Activated naive CD8-positive, alpha-beta T cell (primary cell): ENCODE measurements around the gene CDC42BPG.
"Not testable (repeated sequence)": the region's sequence is repeated elsewhere in the genome, so short reads cannot be mapped to it uniquely, and the experiment has no call there.

Source experiments
- H3K27ac Mint-ChIP-seq: one replicate; pipeline ENCODE4 v1.8.0; 2021; ENCODE audit warnings: mixed read lengths
- H3K27me3 Mint-ChIP-seq: one replicate; pipeline ENCODE4 v1.8.0; 2021; ENCODE audit warnings: mixed read lengths
- H3K36me3 Mint-ChIP-seq: one replicate; pipeline ENCODE4 v1.8.0; 2021; ENCODE audit warnings: mixed read lengths
- H3K4me1 Mint-ChIP-seq: one replicate; pipeline ENCODE4 v1.8.0; 2021; ENCODE audit warnings: low read depth, mixed read lengths
- H3K4me3 Mint-ChIP-seq: one replicate; pipeline ENCODE4 v1.8.0; 2021; ENCODE audit warnings: mild to moderate bottlenecking, mixed read lengths
- H3K9me3 Mint-ChIP-seq: one replicate; pipeline ENCODE4 v1.8.0; 2021; ENCODE audit warnings: low read depth, mixed read lengths

Gene CDC42BPG

DNA sequence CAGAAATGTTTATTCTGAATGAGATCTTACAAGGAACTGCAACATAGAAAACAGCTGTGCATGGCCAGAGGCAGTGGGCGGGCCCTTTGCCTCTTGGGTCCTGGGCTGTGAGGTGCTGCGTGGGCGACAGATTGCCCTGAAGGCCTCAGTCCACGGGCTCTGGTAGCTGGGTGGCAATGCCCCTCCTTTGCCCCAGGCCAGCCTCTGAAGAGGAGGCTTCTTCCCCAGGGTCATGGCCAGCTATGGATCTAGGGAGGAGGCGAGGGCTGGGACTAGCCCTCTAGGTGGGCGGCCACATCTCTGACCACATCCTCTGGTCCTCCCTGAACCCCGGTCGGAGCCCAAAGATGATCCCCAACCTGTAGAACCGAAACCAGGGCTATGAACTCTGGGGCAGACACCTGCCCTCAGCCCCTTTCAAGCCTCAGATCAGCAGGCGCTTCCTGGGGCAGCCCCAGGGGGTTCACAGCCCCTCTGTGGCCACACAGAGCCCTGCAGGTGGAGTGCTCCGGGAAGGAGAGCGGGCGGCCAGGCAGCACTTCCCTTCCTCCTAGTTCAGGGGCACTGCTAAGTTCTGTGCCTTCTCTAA lies 6.6 kb upstream of the CDC42BPG start:
- Mint-ChIP-seq H3K27ac (peak overlapping the region; percentile 92), H3K9me3 (no peaks in the 10 kb centered on the region), H3K36me3 (peaks cover 2% of the 10 kb centered on the region), H3K27me3 (no peaks in the 10 kb centered on the region), H3K4me3 (peak overlapping the region; percentile 77), H3K4me1 (peaks cover 84% of the 10 kb centered on the region)

DNA sequence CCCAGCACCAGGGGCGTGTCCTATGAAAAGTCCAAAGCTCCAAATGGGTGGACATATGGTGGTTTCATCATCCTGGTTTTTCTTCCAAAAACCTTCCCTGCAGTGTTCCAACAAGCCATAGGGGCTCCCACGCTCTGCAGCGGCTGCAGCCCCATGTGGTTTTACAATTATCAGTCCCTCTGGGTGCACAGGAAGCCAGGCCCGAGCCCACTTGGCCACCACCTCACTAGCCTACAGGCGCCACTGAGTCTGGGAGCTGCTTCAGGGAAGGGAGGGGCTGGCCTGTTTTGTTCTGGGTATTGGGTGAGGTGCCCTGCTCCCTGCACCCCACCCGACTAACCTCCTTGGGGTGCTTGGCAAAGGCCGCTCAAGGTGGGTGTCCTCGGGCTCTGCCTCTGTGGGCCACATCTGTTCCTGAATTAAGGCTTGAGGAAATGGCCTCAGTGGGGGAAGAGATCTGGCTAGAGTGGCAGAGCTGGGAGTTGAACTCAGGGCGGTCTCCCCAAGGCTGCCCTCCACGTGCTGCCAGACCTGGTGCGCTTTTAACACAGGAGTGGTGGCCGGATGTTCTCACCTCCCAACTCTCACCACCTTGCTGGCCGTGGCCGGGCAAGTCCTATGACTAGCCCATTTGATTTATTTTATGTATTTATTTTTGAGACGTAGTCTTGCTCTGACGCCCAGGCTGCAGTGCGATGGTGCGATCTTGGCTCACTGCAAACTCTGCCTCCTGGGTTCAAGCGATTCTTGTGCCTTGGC lies 5.3 kb upstream of the CDC42BPG start:
- no peak overlapping the region for H3K4me3 Mint-ChIP-seq
- no peaks in the 10 kb centered on the region for H3K27me3 Mint-ChIP-seq
- no peaks in the 10 kb centered on the region for H3K9me3 Mint-ChIP-seq
- H3K27ac Mint-ChIP-seq: peak overlapping the region; percentile 68
- peaks cover 76% of the 10 kb centered on the region for H3K4me1 Mint-ChIP-seq
- no peaks in the 10 kb centered on the region for H3K36me3 Mint-ChIP-seq

DNA sequence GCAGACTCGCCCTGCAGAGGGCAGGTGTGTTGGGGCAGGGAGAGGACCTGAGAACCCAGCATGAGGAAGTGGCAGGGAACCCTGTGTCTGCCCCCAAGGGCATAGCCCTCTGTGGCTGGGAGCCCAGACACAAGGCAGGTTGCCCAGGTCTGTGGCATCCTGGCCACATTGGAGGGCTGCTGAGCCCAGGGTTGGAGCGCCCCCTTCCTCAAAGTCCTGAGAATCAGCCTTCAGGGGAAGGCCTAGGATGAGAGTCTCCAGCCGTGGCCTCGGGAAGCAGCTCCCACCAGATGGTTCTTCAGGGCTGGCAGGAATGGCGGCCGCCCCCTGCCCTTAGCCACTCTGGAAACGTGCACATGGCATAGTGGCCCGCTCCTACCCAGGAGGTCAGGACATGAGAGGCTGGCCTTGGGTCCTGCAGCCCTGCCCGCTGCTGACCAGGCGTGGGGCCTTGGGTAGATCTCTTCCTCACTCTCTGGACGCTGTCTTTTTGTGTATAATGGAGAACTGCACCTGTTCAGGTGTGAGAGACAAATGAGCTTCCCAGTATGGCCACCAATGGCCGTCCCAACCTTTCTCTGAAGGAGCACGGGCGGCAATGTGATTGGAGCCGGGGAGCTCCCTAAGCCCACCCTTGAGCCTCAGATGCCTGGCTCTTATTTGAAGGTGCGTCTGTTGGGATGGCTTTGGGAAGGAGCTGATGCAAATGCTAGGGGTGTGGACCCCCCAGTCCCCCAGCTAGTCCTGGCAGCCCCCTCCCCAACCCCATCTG lies 4.6 kb upstream of the CDC42BPG start:
- Mint-ChIP-seq H3K27me3 (no peaks in the 10 kb centered on the region), H3K9me3 (no peaks in the 10 kb centered on the region), H3K4me1 (peaks cover 68% of the 10 kb centered on the region), H3K4me3 (no peak overlapping the region), H3K27ac (peak overlapping the region; percentile 72), H3K36me3 (no peaks in the 10 kb centered on the region)

DNA sequence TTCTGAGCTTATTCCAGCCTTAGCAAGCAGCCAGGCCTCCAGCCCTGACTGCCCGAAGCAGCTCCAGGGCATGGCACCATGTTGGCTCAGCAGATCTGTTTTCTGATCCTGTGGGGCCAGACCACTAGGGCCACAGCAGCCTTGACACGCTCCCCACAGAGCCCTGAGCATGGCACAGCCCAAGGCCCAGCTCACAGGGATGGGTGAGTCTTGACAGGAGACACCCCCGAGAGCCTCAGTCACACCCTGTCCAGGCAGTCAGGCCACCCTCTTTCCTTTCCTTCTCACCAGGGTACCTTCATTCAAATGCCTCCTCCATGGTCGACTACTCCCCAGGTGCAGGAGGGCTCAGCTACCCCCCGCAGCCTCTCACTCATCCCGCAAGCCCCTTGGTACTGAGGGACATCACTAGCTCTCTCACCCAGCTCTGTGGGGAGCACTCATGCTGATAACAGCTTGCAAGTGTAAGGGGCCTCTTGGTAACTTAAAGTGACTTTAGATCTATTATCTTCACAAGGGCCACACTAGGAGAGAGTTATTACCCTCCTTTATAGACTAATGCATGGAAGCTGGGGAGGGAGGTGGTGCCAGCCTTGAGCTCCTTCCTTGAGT lies 3.9 kb upstream of the CDC42BPG start:
- no peaks in the 10 kb centered on the region for H3K27me3 Mint-ChIP-seq
- no peaks in the 10 kb centered on the region for H3K9me3 Mint-ChIP-seq
- H3K36me3 Mint-ChIP-seq: no peaks in the 10 kb centered on the region
- no peak overlapping the region for H3K4me3 Mint-ChIP-seq
- peaks cover 66% of the 10 kb centered on the region for H3K4me1 Mint-ChIP-seq
- H3K27ac Mint-ChIP-seq: peak overlapping the region; percentile 72

DNA sequence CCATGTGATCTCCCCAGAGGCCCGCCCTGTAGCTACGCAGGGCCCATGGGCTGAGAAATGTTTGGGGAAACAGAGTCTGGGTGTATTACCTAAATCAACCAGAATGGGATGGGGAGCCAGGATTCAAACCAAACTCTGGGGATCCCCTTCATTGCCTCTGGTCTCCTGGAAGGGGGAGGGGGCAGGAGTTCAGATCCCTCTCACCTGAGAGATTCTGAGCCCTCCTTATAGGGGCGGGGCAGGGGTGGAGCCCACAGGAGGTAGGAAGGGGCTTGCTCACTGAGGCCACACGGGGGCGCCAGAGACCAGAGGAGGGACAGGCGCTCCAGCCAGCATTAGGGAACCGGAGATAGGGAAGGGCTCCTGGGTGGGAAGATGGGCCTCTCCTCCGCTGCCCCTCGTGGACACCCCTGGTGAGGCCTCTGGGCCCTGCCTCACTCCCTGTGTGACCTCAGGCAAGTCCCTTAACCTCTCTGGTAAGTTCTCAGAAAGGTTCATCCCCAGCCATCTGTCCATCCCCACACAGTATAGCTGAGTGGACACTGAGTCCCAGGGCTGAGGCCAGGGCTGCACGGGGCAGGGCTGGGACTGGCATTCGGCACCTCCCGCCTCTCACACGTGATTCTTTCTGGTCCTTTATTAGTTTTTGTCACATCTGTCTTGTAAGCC lies 2.7 kb upstream of the CDC42BPG start:
- Mint-ChIP-seq H3K4me1 (peaks cover 57% of the 10 kb centered on the region), H3K4me3 (no peak overlapping the region), H3K27ac (peak overlapping the region; percentile 17), H3K27me3 (no peaks in the 10 kb centered on the region), H3K36me3 (no peaks in the 10 kb centered on the region), H3K9me3 (no peaks in the 10 kb centered on the region)

DNA sequence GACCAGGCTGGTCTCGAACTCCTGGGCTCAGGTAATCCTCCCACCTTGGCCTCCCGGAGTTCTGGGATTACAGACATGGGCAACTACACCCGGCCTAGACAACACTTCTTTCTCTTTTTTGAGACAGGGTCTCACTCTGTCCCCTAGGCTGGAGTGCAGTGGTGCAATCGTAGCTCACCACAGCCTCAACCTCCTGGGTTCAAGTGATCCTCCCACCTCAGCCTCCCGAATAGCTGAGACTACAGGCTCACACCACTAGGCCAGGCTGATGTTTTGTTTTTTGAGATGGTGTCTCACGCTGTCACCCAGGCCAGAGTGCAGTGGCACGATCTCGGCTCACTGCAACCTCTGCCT lies 1.3 kb upstream of the CDC42BPG start:
- peaks cover 43% of the 10 kb centered on the region for H3K4me1 Mint-ChIP-seq
- not testable (repeated sequence) for H3K4me3 Mint-ChIP-seq, H3K36me3 Mint-ChIP-seq, H3K27ac Mint-ChIP-seq, H3K9me3 Mint-ChIP-seq, H3K27me3 Mint-ChIP-seq

DNA sequence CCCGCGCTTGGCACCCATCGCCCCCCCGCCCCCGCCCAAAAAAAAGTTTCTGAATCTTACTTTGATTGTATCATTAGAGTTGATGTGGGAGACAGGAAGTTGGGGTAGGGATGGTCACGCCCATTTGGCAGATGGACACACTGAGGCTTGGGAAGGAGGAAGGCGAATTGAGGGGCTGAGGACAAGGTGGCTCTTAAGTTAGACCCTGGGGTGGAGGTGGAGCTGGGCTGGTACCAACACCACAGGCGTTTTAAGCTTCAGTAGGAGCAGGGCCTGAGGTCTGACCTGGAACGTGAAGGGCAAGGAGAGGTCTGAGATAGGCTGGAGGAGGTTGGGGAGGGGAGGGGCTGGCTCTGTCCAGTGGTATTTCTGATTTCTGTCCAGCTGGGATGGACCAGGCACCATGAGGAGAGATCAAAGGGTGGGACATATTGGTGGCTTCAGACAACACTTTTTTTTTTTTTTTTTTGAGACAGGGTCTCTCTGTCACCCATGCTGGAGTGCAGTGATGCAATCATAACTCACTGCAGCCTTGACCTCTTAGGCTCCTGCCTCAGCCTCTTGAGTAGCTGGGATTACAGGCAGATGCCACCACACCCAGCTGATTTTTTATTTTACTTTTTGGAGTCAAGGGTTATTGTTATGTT lies 799 bp upstream of the CDC42BPG start:
- H3K27ac Mint-ChIP-seq: peak overlapping the region; percentile 50
- no peaks in the 10 kb centered on the region for H3K36me3 Mint-ChIP-seq
- H3K27me3 Mint-ChIP-seq: no peaks in the 10 kb centered on the region
- peaks cover 41% of the 10 kb centered on the region for H3K4me1 Mint-ChIP-seq
- peak overlapping the region; percentile 67 for H3K4me3 Mint-ChIP-seq
- no peaks in the 10 kb centered on the region for H3K9me3 Mint-ChIP-seq

DNA sequence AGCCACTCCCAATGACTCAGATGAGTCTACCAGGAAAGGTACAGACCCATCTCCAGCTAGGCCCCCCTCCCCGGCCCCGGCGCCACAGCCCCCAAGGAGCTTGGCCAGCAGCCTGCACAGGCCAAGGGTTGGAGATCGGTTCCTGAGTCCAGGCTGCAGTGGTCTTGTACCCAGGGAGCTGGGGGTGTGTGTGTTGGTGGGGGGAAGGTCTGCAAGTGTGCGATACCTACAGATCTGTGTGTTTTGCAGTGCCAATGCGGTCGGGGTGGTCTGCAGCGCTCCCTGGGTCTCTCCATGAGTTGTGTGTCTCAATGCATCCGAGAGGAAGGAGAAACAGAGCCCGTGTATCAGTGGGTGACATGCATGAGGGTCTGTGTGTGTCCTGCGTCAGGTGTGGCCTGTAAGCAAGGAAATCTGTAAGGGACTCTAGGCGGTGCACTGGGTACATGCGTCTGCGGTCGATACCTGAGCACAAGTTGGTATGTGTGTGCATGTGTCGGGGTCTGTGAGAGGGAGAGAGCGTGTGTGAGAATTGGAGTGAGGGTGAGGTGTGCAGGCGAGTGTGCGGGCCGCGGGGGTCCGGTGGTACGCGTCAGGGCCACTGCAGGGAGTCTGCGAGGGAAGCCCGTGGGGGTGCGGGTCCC lies 645 bp downstream of the CDC42BPG start:
- Mint-ChIP-seq H3K27ac (peak overlapping the region; percentile 75), H3K36me3 (no peaks in the 10 kb centered on the region), H3K9me3 (no peaks in the 10 kb centered on the region)

DNA sequence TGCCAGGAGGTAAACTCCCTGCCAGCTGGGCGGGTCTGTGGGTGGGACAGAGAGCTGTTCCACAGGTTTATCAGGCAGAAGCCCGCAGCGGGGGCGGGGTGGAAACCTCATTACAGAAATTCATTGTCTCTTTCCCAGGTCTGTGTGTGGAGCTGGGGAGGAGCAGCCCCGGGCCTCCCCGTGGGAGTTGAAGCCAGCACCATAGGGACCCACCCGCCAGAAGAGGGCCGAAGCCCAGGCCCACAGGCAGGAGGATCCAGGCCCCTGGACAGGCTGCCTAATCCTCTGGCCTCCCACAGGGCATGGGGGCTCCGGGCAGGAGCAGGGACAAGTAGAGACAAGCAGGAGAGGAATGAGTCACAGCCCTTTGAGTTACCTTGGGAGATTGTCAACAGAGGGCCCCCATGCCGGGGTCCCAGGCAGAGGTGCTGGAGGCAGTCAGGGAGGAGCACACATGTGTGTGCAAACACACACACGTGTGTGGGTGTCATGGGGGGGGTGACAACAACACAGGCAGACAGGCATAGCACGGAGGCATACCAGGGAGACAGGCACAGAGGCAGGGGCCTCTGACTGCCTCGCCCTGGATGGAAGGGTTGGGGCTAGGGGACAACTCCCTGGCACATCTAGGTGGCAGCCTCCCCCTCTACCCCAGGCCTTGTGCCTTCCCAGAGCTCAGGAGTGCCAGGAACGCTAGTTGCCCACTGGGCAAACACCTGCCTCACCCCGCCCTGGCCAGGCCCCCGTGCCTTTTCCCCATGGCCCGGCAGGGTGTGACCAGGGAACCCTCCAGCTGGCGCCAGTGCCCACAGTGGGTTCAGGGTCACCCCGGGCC lies 1.4 kb downstream of the CDC42BPG start:
- Mint-ChIP-seq H3K27me3 (no peaks in the 10 kb centered on the region), H3K4me1 (peaks cover 21% of the 10 kb centered on the region), H3K9me3 (no peaks in the 10 kb centered on the region), H3K4me3 (peak overlapping the region; percentile 50), H3K36me3 (no peaks in the 10 kb centered on the region), H3K27ac (no peak overlapping the region)

More for the DNA sequence above, 645 bp downstream of the CDC42BPG start:
- Mint-ChIP-seq H3K4me3 (peak overlapping the region; percentile 86), H3K27me3 (no peaks in the 10 kb centered on the region), H3K4me1 (peaks cover 28% of the 10 kb centered on the region)

DNA sequence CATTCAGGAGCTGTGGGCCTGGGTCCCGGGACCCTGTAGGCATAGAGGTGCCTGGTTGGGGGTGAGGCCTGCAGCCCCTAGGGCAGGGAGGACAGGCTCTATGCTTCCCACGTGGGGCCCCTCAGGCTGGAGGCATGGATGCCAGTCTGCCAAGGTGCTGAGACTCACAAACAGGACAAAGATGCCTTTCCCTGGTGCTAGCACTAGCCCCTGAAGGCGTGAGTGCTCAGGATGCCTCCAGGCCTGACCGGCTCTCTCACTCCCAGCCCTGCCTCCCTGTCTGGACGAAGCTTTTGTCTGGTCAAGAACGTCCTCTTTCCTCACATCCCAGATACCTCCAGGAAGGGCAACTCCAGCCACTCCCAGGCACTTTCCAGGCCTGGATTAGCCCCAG lies 2.1 kb downstream of the CDC42BPG start:
- no peaks in the 10 kb centered on the region for H3K9me3 Mint-ChIP-seq

DNA sequence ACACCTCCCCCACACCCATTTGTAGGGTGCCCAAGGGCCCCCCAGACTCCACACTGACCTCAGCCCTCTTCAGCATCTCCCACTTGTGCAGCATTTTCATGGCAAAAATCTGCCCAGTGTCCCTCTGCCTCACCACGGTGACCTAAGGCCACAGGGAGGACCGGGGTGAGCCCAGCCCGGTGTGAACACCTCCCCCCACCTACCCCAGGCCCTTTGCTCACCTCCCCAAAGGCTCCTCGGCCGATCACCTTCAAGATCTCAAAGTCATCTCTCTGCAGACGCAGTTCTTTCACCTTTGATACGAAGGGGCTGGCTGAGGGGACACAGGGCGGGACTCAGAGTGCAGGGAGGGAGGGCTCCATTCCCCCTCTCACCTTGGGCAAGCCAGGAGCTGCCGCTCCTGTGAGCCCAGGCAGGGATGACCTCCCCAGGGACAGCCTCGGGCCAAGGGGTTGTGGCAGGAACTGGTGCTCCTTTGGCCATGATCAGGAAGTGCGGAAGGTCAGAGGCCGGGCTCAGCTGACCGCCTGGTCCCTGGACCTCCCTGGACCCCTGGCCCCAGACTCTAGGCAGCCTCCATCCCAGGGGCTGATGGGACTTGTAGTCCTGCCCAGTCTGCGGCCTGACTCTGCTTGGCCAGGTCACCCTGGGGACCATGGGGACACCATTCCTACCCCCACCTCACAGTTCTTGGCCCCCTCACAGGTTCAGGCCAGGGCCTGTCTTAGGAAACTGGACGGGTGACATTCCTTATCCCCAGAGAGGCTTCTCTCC lies 2.7 kb downstream of the CDC42BPG start:
- Mint-ChIP-seq H3K36me3 (no peaks in the 10 kb centered on the region), H3K4me1 (peaks cover 12% of the 10 kb centered on the region), H3K27ac (no peak overlapping the region), H3K9me3 (no peaks in the 10 kb centered on the region), H3K27me3 (no peaks in the 10 kb centered on the region), H3K4me3 (no peak overlapping the region)

More for the DNA sequence above, 2.1 kb downstream of the CDC42BPG start:
- H3K4me1 Mint-ChIP-seq: peaks cover 17% of the 10 kb centered on the region
- no peak overlapping the region for H3K4me3 Mint-ChIP-seq
- H3K36me3 Mint-ChIP-seq: no peaks in the 10 kb centered on the region
- H3K27me3 Mint-ChIP-seq: no peaks in the 10 kb centered on the region
- H3K27ac Mint-ChIP-seq: no peak overlapping the region

DNA sequence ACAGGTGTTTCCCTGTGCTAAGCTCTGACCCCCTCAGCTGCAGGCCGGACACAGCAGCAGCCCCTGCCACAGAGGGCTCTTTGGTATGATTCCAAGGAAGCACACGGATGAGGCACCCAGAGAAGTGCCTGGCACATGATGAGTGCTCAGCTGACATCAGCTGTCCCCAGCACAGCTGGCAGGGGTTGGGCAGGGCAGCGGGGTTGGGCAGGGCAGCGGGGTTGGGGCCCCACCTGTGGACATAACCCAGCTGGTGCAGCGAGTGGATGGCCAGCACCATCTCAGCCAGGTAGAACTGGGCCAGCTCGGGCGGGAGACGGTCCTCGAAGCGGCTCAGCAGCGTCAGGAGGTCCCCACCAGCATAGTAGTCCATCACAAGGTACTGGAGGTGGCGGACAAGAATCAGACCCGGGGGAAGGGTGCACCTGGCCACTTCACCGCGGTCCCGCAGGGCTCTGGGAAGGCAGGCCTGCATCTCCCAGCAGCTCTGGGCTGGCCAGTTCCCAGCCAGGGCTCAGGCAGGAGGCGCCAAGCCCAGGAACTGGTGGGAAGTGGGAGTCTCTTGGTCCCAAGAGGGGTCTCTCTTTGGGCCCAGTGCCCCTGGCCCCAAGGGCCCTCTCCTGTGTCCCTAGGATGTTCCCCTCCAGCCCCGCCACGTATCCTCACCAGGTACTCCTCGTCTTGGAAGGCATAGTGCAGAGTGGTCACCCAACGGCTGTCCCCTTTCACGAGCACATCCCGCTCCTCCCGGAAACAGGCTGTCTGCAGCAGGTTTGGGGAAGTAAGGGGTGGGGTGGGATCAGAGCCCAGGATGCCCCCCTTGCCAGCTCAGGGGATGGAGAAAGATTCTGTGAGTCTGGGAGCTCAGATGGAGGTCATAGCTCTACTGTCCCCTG lies 4.3 kb downstream of the CDC42BPG start:
- H3K4me3 Mint-ChIP-seq: no peak overlapping the region
- H3K27ac Mint-ChIP-seq: no peak overlapping the region
- H3K9me3 Mint-ChIP-seq: no peaks in the 10 kb centered on the region
- no peaks in the 10 kb centered on the region for H3K27me3 Mint-ChIP-seq
- H3K36me3 Mint-ChIP-seq: no peaks in the 10 kb centered on the region
- H3K4me1 Mint-ChIP-seq: peaks cover 10% of the 10 kb centered on the region
